Neural cell (in vitro differentiated cells): ENCODE data around the gene CABP1. TPM values are rescaled to one million over a fixed set of nuclear protein-coding genes. Genes with fewer than 3 reads are reported as not detected.

ENCODE experiments used
- H2AFZ ChIP-seq: fragments of 200-600, 300-800 bp; sonication (generic), shearing (Covaris generic); 2 replicates; pipeline ENCODE4 v1.6.0; 2014; ENCODE audit warnings: low read depth, mild to moderate bottlenecking, antibody characterized with exemption, low read length, moderate library complexity
- H3F3A ChIP-seq: fragments of 200-600 bp; shearing (Covaris generic); 2 replicates; pipeline ENCODE4 v1.6.1; 2016; ENCODE audit warnings: mild to moderate bottlenecking, moderate library complexity, mixed read lengths, antibody characterized with exemption, low read length; ENCODE audit not compliant: insufficient read depth, poor library complexity, severe bottlenecking
- H3K27ac ChIP-seq: fragments of 200-600, 300-800 bp; sonication (generic), shearing (Covaris generic); 2 replicates; pipeline ENCODE4 v1.5.1; 2014; ENCODE audit warnings: mild to moderate bottlenecking, low read length, moderate library complexity
- H3K27me3 ChIP-seq: fragments of 300-800, 200-600 bp; sonication (generic), shearing (Covaris generic); 2 replicates; pipeline ENCODE4 v1.6.0; 2014; ENCODE audit warnings: mild to moderate bottlenecking, low read depth, low read length, moderate library complexity; ENCODE audit not compliant: insufficient read depth
- H3K36me3 ChIP-seq: fragments of 300-800, 200-600 bp; sonication (generic), shearing (Covaris generic); 2 replicates; pipeline ENCODE4 v1.5.1; 2014; ENCODE audit warnings: mild to moderate bottlenecking, antibody characterized with exemption, low read length, moderate library complexity; ENCODE audit not compliant: insufficient read depth
- H3K4me2 ChIP-seq: fragments of 300-800, 200-600 bp; sonication (generic), shearing (Covaris generic); 2 replicates; pipeline ENCODE4 v1.6.0; 2014; ENCODE audit warnings: mild to moderate bottlenecking, low read length
- H3K4me3 ChIP-seq: fragments of 300-800, 200-600 bp; sonication (generic), shearing (Covaris generic); 2 replicates; pipeline ENCODE4 v1.5.1; 2014; ENCODE audit warnings: mild to moderate bottlenecking, low read length, moderate library complexity
- H3K79me2 ChIP-seq: fragments of 200-600 bp; shearing (Covaris generic); replicated peaks from 2 replicates; pipeline ENCODE4 v1.6.0; 2014; ENCODE audit warnings: mild to moderate bottlenecking, low read length, moderate library complexity; ENCODE audit not compliant: insufficient read depth
- H3K9ac ChIP-seq: fragments of 300-800, 200-600 bp; sonication (generic), shearing (Covaris generic); 2 replicates; pipeline ENCODE4 v1.6.1; 2016; ENCODE audit warnings: mild to moderate bottlenecking, low read length, mixed read lengths
- H3K9me2 ChIP-seq: fragments of 200-600 bp; shearing (Covaris generic); 2 replicates; pipeline ENCODE4 v1.6.1; 2016; ENCODE audit warnings: mild to moderate bottlenecking, low read length, mixed read lengths; ENCODE audit not compliant: insufficient read depth
- H3K9me3 ChIP-seq: fragments of 200-600, 300-800 bp; sonication (generic), shearing (Covaris generic); 2 replicates; pipeline ENCODE4 v1.6.1; 2016; ENCODE audit warnings: mild to moderate bottlenecking, mixed run types, low read length, moderate library complexity, mixed read lengths
- H4K20me1 ChIP-seq: fragments of 200-600 bp; shearing (Covaris generic); 2 replicates; pipeline ENCODE4 v1.6.1; 2016; ENCODE audit warnings: mild to moderate bottlenecking, mixed run types; ENCODE audit not compliant: insufficient read depth
- CTCF ChIP-seq: fragments of 450-650 bp; IDR thresholded peaks from 2 replicates; pipeline ENCODE4 v1.5.1; 2014; ENCODE audit warnings: antibody characterized with exemption, mild to moderate bottlenecking, moderate library complexity; ENCODE audit not compliant: poor library complexity, severe bottlenecking
- MXI1 ChIP-seq: fragments of 450-650 bp; conservative IDR thresholded peaks from 2 replicates; pipeline ENCODE4 v1.6.1; 2014; ENCODE audit warnings: antibody characterized with exemption, mild to moderate bottlenecking; ENCODE audit not compliant: poor library complexity, severe bottlenecking
- REST ChIP-seq: IDR thresholded peaks from 2 replicates; pipeline ENCODE4 v1.6.1; 2012; ENCODE audit warnings: borderline replicate concordance
- TAF1 ChIP-seq: IDR thresholded peaks from 2 replicates; pipeline ENCODE4 v1.6.1; 2012; ENCODE audit warnings: low read depth
- polyA plus RNA-seq: library from polyadenylated mRNA; depleted of rRNA; stranded (reverse); fragments of >200 nt; gene quantifications from 2 replicates; pipeline ENCODE4 v1.2.3, GENCODE V29; 2014

The CABP1 gene
- polyA plus RNA-seq, 1 donor from 2014 or later: 0.71 TPM

- Histone ChIP-seq H3K27me3 (no peaks in the 10 kb centered on the region), H4K20me1 (no peaks in the 10 kb centered on the region), H3K4me3 (peak overlapping the region; percentile 91), H3K36me3 (no peaks in the 10 kb centered on the region), H3K9me2 (no peaks in the 10 kb centered on the region), H3K79me2 (peaks cover 25% of the 10 kb centered on the region), H3K27ac (peak overlapping the region; percentile 44), H3K9me3 (no peaks in the 10 kb centered on the region), H3F3A (peaks cover 3% of the 10 kb centered on the region), H3K9ac (peak overlapping the region; percentile 84), H2AFZ (no peak overlapping the region), H3K4me2 (peak overlapping the region; percentile 84)
- TF ChIP-seq MXI1 (peak; percentile 41), REST (no peak)
Observed at GRCh38 chr12:120710805-120711296, 70.4 kb downstream of the CABP1 start.

DNA sequence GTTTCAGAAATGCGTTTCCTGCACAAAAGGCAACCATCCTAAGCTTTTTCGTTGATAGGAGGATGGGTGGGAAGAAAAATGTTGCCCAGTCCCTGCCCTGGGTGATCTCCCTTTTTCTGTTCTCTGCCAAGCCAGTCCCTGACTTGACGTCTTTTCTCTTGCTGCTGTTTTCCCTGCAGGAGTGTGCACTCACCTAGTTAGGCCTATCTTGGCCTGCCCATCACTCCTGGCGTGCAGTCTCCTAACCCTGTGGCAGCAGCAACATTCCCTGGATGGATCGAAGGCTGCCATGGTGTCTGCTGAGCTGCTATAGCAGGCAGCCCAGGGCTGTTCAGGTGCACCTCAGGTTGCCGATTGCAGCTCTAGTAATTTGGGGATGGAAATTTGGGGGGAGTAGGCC, 71.0 kb downstream of the CABP1 start:
- Histone ChIP-seq H3K27ac (peak overlapping the region; percentile 44), H4K20me1 (no peaks in the 10 kb centered on the region), H3K27me3 (no peaks in the 10 kb centered on the region), H3F3A (peaks cover 3% of the 10 kb centered on the region), H3K79me2 (peaks cover 25% of the 10 kb centered on the region), H3K4me2 (peak overlapping the region; percentile 84), H3K9me2 (no peaks in the 10 kb centered on the region), H2AFZ (no peak overlapping the region), H3K4me3 (peak overlapping the region; percentile 91), H3K36me3 (no peaks in the 10 kb centered on the region), H3K9me3 (no peaks in the 10 kb centered on the region), H3K9ac (peak overlapping the region; percentile 84)
- TF ChIP-seq CTCF (no peak), REST (no peak), TAF1 (no peak)
